Suprapubic skin (tissue), 3 donors: ENCODE results near the gene DCTD.

Source experiments
- CTCF ChIP-seq, 2 donors: fragments of 200-600 bp in 1 of 2; fragments of 450-650 bp in 1 of 2; sonication (generic) in 1 of 2; IDR thresholded peaks; one replicate each; pipeline ENCODE4 v1.5.1; 2016 to 2019; ENCODE audit warnings: antibody characterized with exemption in 2 of 2, mild to moderate bottlenecking in 1 of 2, moderate library complexity in 1 of 2
- EP300 ChIP-seq: sonication (generic); formaldehyde crosslinking; IDR thresholded peaks from one replicate; pipeline ENCODE4 v1.6.1; 2017; ENCODE audit warnings: antibody characterized with exemption
- POLR2A ChIP-seq, 2 donors: fragments of 450-650 bp; IDR thresholded peaks; one replicate each; pipeline ENCODE4 v1.6.1; 2017; ENCODE audit warnings: antibody characterized with exemption in 2 of 2, mild to moderate bottlenecking in 2 of 2, moderate library complexity in 2 of 2

GRCh38 chr4:182872886-182873285 lies 44.3 kb downstream of the DCTD start:
- TF ChIP-seq CTCF (IDR thresholded peaks at IDR 0.05) (no peak), POLR2A (IDR thresholded peaks at IDR 0.05) (no peak), EP300 (no peak)
